22Rv1 (cell line): Measurements from ENCODE around the gene ASB4.

Experiments
- CTCF ChIP-seq: fragments of 450-650 bp; IDR thresholded peaks from 2 replicates; pipeline ENCODE4 v1.5.1; 2017; ENCODE audit warnings: mild to moderate bottlenecking
- ZFX ChIP-seq: fragments of 450-650 bp; IDR thresholded peaks from 2 replicates; pipeline ENCODE4 v1.6.1; 2017; ENCODE audit warnings: antibody characterized with exemption, borderline replicate concordance

GRCh38 chr7:95556777-95557176, 71.0 kb downstream of the ASB4 start:
- TF ChIP-seq CTCF (no peak), ZFX (no peak)
